ENCODE measurements around the gene SHC1.
A peak's percentile ranks its signal among the peaks of the same experiment; 100 is the strongest.

The SHC1 gene

GRCh38 chr1:154956544-154956941 is 14.0 kb downstream of the SHC1 start:
- DNase-seq (ENCODE audit: low read depth) = no peak

- peak; percentile 90 for DNase-seq (ENCODE audit: low read depth)
These were observed 14.6 kb downstream of the SHC1 start, which contains the start of gene PBXIP1 for GRCh38 chr1:154955718-154956543. TSS of gene PBXIP1 (minus strand) at chr1:154956099. CDS start at chr1:154953721, 2,378 bp downstream.

- DNase-seq (ENCODE audit: low read depth) = peak; percentile 58
These were observed 15.4 kb downstream of the SHC1 start for GRCh38 chr1:154955039-154955717.

GRCh38 chr1:154954541-154954940 is 16.0 kb downstream of the SHC1 start:
- DNase-seq (ENCODE audit: low read depth) = no peak

- DNase-seq (ENCODE audit: low read depth) = no peak
These were observed 16.9 kb downstream of the SHC1 start for GRCh38 chr1:154953611-154954038.

GRCh38 chr1:154952664-154953063 is 17.9 kb downstream of the SHC1 start:
- no peak for DNase-seq (ENCODE audit: low read depth)

GRCh38 chr1:154951901-154952657 is 18.5 kb downstream of the SHC1 start:
- no peak for DNase-seq (ENCODE audit: low read depth)

- DNase-seq (ENCODE audit: low read depth) = no peak
These were observed 22.5 kb downstream of the SHC1 start for GRCh38 chr1:154948079-154948478.

GRCh38 chr1:154945962-154946850 is 24.3 kb downstream of the SHC1 start:
- no peak for DNase-seq (ENCODE audit: low read depth)

- no peak for DNase-seq (ENCODE audit: low read depth)
These were observed 25.2 kb downstream of the SHC1 start for GRCh38 chr1:154945160-154945961.

GRCh38 chr1:154944401-154945159 is 26.0 kb downstream of the SHC1 start:
- no peak for DNase-seq (ENCODE audit: low read depth)

- peak; percentile 45 for DNase-seq (ENCODE audit: low read depth)
These were observed 26.7 kb downstream of the SHC1 start for GRCh38 chr1:154943649-154944400.

- DNase-seq (ENCODE audit: low read depth) = no peak
These were observed 29.1 kb downstream of the SHC1 start for GRCh38 chr1:154941333-154942013.

- DNase-seq (ENCODE audit: low read depth) = no peak
These were observed 29.8 kb downstream of the SHC1 start for GRCh38 chr1:154940651-154941194.

- DNase-seq (ENCODE audit: low read depth) = no peak
These were observed 30.4 kb downstream of the SHC1 start for GRCh38 chr1:154940213-154940560.

GRCh38 chr1:154938604-154939399 is 31.7 kb downstream of the SHC1 start:
- DNase-seq (ENCODE audit: low read depth) = no peak

GRCh38 chr1:154937988-154938386 is 32.6 kb downstream of the SHC1 start:
- no peak for DNase-seq (ENCODE audit: low read depth)

All from ELR (cell line).